ENCODE data around the gene RNASEH2A. TPM values are rescaled to one million over a fixed set of nuclear protein-coding genes. Genes with fewer than 3 reads are reported as not detected.

Gene RNASEH2A
- total RNA-seq, 1 donor, result 22.9 TPM

GRCh38 chr19:12799742-12800465 lies 6.5 kb upstream of the RNASEH2A start:
- DNase-seq (ENCODE audit: low read depth), result no peak
- H3K4me3 ChIP-seq (ENCODE audit: low read depth, low read length), result no peak overlapping the region
- no peak for TF ChIP-seq CTCF (IDR thresholded peaks at IDR 0.05; ENCODE audit: insufficient read depth, low read depth, low read length)

GRCh38 chr19:12800466-12800770 lies 6.0 kb upstream of the RNASEH2A start:
- peak overlapping the region; percentile 84 for H3K4me3 ChIP-seq (ENCODE audit: low read depth, low read length)
- no peak for DNase-seq (ENCODE audit: low read depth)
- no peak for TF ChIP-seq CTCF (IDR thresholded peaks at IDR 0.05; ENCODE audit: insufficient read depth, low read depth, low read length)

DNA sequence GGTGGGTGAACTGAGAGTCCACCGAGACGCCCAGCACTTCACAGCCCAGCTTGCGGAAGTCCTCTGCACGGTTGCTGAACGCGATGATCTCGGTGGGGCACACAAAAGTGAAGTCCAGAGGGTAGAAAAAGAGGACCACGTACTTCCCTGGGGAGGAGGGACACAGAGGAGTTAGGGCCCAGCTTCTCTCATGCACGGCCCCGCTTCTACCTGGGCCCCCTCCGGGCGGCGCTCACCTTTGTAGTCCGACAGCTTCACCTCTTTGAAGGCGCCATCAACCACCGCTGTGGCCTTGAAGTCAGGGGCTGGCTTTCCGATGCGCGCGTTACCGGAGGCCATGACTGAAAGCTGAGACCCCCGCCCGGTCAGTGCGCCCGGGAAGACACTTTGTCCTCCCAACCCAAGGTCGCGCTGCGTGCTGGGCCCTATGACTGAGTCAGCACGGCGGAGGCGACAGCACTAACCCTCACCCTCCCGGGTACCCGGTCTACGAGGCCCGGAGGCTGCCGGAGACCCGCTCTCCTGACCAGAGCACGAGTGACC lies 5.4 kb upstream of the RNASEH2A start:
- H3K4me3 ChIP-seq (ENCODE audit: low read depth, low read length), result peak overlapping the region; percentile 84
- TF ChIP-seq CTCF (IDR thresholded peaks at IDR 0.05; ENCODE audit: insufficient read depth, low read depth, low read length), result no peak
- DNase-seq (ENCODE audit: low read depth), result no peak

- no peak for TF ChIP-seq CTCF (IDR thresholded peaks at IDR 0.05; ENCODE audit: insufficient read depth, low read depth, low read length)
- H3K4me3 ChIP-seq (ENCODE audit: low read depth, low read length), result peak within 1 kb of the TSS; percentile 84
- DNase-seq (ENCODE audit: low read depth), result peak; percentile 68
Measured at GRCh38 chr19:12801466-12802266, 4.7 kb upstream of the RNASEH2A start, which contains the start of the genes PRDX2 and THSD8. Gene PRDX2, minus strand, starts transcription at chr19:12801800. Its CDS starts 539 bp downstream, at chr19:12801261. Gene THSD8, plus strand, starts transcription at chr19:12802069. Its CDS starts 3 bp downstream, at chr19:12802072.

GRCh38 chr19:12802267-12803106 lies 3.9 kb upstream of the RNASEH2A start:
- no peak for TF ChIP-seq CTCF (IDR thresholded peaks at IDR 0.05; ENCODE audit: insufficient read depth, low read depth, low read length)
- peak overlapping the region; percentile 84 for H3K4me3 ChIP-seq (ENCODE audit: low read depth, low read length)
- DNase-seq (ENCODE audit: low read depth), result no peak

- DNase-seq (ENCODE audit: low read depth), result no peak
- no peak for TF ChIP-seq CTCF (IDR thresholded peaks at IDR 0.05; ENCODE audit: insufficient read depth, low read depth, low read length)
- H3K4me3 ChIP-seq (ENCODE audit: low read depth, low read length), result no peak overlapping the region
Measured at GRCh38 chr19:12804051-12804450, 2.3 kb upstream of the RNASEH2A start.
